Esophagus muscularis mucosa (tissue), 3 donors: ENCODE data around the gene MARK3.

ENCODE experiments used
- CTCF ChIP-seq, 3 experiments: fragments of 200-600 bp in 2 of 3; fragments of 450-650 bp in 1 of 3; sonication (generic) in 2 of 3; IDR thresholded peaks; one replicate each; pipeline ENCODE4 v1.5.1; 2017 to 2019; ENCODE audit warnings: antibody characterized with exemption in 3 of 3, mild to moderate bottlenecking in 2 of 3, moderate library complexity in 1 of 3
- POLR2A ChIP-seq: fragments of 450-650 bp; IDR thresholded peaks from one replicate; pipeline ENCODE4 v1.6.1; 2017; ENCODE audit warnings: antibody characterized with exemption, moderate library complexity, mild to moderate bottlenecking, low read depth
- POLR2AphosphoS5 ChIP-seq, 2 donors: sonication (generic); formaldehyde crosslinking; IDR thresholded peaks; one replicate each; pipeline ENCODE4 v1.6.1; 2017; ENCODE audit warnings: antibody characterized with exemption in 2 of 2

GRCh38 chr14:103499709-103500108 lies 114.5 kb downstream of the MARK3 start:
- TF ChIP-seq CTCF (IDR thresholded peaks at IDR 0.05) (no peak), POLR2A (no peak), POLR2AphosphoS5 (IDR thresholded peaks at IDR 0.05) (no peak)
